ENCODE results near the gene NKX1-1.
"Not testable (repeated sequence)": the region's sequence is repeated elsewhere in the genome, so short reads cannot be mapped to it uniquely, and the experiment has no call there.

Gene NKX1-1

GRCh38 chr4:1402021-1402515, 4.2 kb downstream of the NKX1-1 start:
- DNase-seq (ENCODE audit: low spot score in 2 of 2) (peak in 1 of 2 donors; percentile 42), ATAC-seq (no peak)
- Mint-ChIP-seq H3K4me1 (no peaks in the 10 kb centered on the region), H3K9me3 (no peaks in the 10 kb centered on the region), H3K27ac (no peak overlapping the region), H3K4me3 (no peak overlapping the region), H3K36me3 (peaks cover 5% of the 10 kb centered on the region)

GRCh38 chr4:1401409-1402020, 4.7 kb downstream of the NKX1-1 start:
- H3K4me1 Mint-ChIP-seq = no peaks in the 10 kb centered on the region
- no peak for ATAC-seq
- peaks cover 5% of the 10 kb centered on the region for H3K36me3 Mint-ChIP-seq
- no peak overlapping the region for H3K4me3 Mint-ChIP-seq
- H3K9me3 Mint-ChIP-seq = peaks cover 2% of the 10 kb centered on the region
- no peak overlapping the region for H3K27ac Mint-ChIP-seq
- no peak for DNase-seq (ENCODE audit: low spot score in 2 of 2)

GRCh38 chr4:1400831-1401408, 5.3 kb downstream of the NKX1-1 start:
- ATAC-seq = no peak
- H3K4me1 Mint-ChIP-seq = no peaks in the 10 kb centered on the region
- no peak overlapping the region for H3K27ac Mint-ChIP-seq
- peaks cover 2% of the 10 kb centered on the region for H3K9me3 Mint-ChIP-seq
- H3K4me3 Mint-ChIP-seq = no peak overlapping the region
- DNase-seq (ENCODE audit: low spot score in 2 of 2) = no peak
- peaks cover 5% of the 10 kb centered on the region for H3K36me3 Mint-ChIP-seq

GRCh38 chr4:1400191-1400805, 5.9 kb downstream of the NKX1-1 start:
- H3K27ac Mint-ChIP-seq = no peak overlapping the region
- peaks cover 2% of the 10 kb centered on the region for H3K9me3 Mint-ChIP-seq
- H3K4me3 Mint-ChIP-seq = no peak overlapping the region
- no peaks in the 10 kb centered on the region for H3K4me1 Mint-ChIP-seq
- DNase-seq (ENCODE audit: low spot score in 2 of 2) (no peak), ATAC-seq (no peak)
- H3K36me3 Mint-ChIP-seq = peaks cover 3% of the 10 kb centered on the region

- no peak for DNase-seq (ENCODE audit: low spot score in 2 of 2)
These were observed 6.6 kb downstream of the NKX1-1 start for GRCh38 chr4:1399508-1400190.

GRCh38 chr4:1398681-1399507, 7.3 kb downstream of the NKX1-1 start:
- DNase-seq (ENCODE audit: low spot score in 2 of 2) = no peak
- no peaks in the 10 kb centered on the region for H3K36me3 Mint-ChIP-seq
- no peak overlapping the region for H3K27ac Mint-ChIP-seq
- no peaks in the 10 kb centered on the region for H3K4me1 Mint-ChIP-seq
- no peak for ATAC-seq
- no peak overlapping the region for H3K4me3 Mint-ChIP-seq
- H3K9me3 Mint-ChIP-seq = peaks cover 2% of the 10 kb centered on the region

More at GRCh38 chr4:1399508-1400190, 6.6 kb downstream of the NKX1-1 start:
- no peaks in the 10 kb centered on the region for H3K4me1 Mint-ChIP-seq
- peaks cover 2% of the 10 kb centered on the region for H3K9me3 Mint-ChIP-seq
- H3K4me3 Mint-ChIP-seq = no peak overlapping the region
- no peak overlapping the region for H3K27ac Mint-ChIP-seq
- no peak for ATAC-seq
- H3K36me3 Mint-ChIP-seq = no peaks in the 10 kb centered on the region

- Mint-ChIP-seq H3K4me3 (no peak overlapping the region), H3K4me1 (no peaks in the 10 kb centered on the region), H3K9me3 (peaks cover 2% of the 10 kb centered on the region), H3K27ac (no peak overlapping the region), H3K36me3 (no peaks in the 10 kb centered on the region)
- ATAC-seq (no peak), DNase-seq (ENCODE audit: low spot score in 2 of 2) (no peak)
These were observed 9.3 kb downstream of the NKX1-1 start for GRCh38 chr4:1396806-1397455.

GRCh38 chr4:1395941-1396805, 10.1 kb downstream of the NKX1-1 start:
- Mint-ChIP-seq H3K27ac (no peak overlapping the region), H3K4me3 (no peak overlapping the region), H3K36me3 (no peaks in the 10 kb centered on the region), H3K9me3 (peaks cover 2% of the 10 kb centered on the region), H3K4me1 (no peaks in the 10 kb centered on the region)
- DNase-seq (ENCODE audit: low spot score in 2 of 2) (no peak), ATAC-seq (no peak)

- DNase-seq (ENCODE audit: low spot score in 2 of 2); H3K27ac Mint-ChIP-seq; H3K9me3 Mint-ChIP-seq; H3K36me3 Mint-ChIP-seq; H3K4me3 Mint-ChIP-seq; H3K4me1 Mint-ChIP-seq; ATAC-seq: not testable (repeated sequence)
These were observed 10.8 kb downstream of the NKX1-1 start for GRCh38 chr4:1395389-1395820.

- H3K9me3 Mint-ChIP-seq; H3K27ac Mint-ChIP-seq; DNase-seq (ENCODE audit: low spot score in 2 of 2); ATAC-seq; H3K36me3 Mint-ChIP-seq; H3K4me1 Mint-ChIP-seq; H3K4me3 Mint-ChIP-seq: not testable (repeated sequence)
These were observed 11.5 kb downstream of the NKX1-1 start for GRCh38 chr4:1394554-1395388.

GRCh38 chr4:1393866-1394265, 12.4 kb downstream of the NKX1-1 start:
- Mint-ChIP-seq H3K36me3 (no peaks in the 10 kb centered on the region), H3K27ac (no peak overlapping the region)

GRCh38 chr4:1393363-1393762, 12.9 kb downstream of the NKX1-1 start:
- not testable (repeated sequence) for ATAC-seq; H3K27ac Mint-ChIP-seq; H3K9me3 Mint-ChIP-seq; DNase-seq (ENCODE audit: low spot score in 2 of 2); H3K4me3 Mint-ChIP-seq; H3K36me3 Mint-ChIP-seq; H3K4me1 Mint-ChIP-seq

More at GRCh38 chr4:1393866-1394265, 12.4 kb downstream of the NKX1-1 start:
- ATAC-seq (no peak), DNase-seq (ENCODE audit: low spot score in 2 of 2) (no peak)
- Mint-ChIP-seq H3K9me3 (peaks cover 5% of the 10 kb centered on the region), H3K4me3 (no peak overlapping the region), H3K4me1 (no peaks in the 10 kb centered on the region)
